GM12878 (cell line): ENCODE data around the gene ENDOV. TPM values are rescaled to one million over a fixed set of nuclear protein-coding genes. Genes with fewer than 3 reads are reported as not detected.

Experiments used
- GABPA ChIP-seq: IDR thresholded peaks from 2 replicates; pipeline ENCODE4 v1.6.1; 2014; ENCODE audit warnings: antibody characterized with exemption, low read depth, mild to moderate bottlenecking, inconsistent platforms
- NKRF ChIP-seq: fragments of 450-650 bp; conservative IDR thresholded peaks from 2 replicates; pipeline ENCODE4 v1.6.1; 2017; ENCODE audit warnings: mild to moderate bottlenecking, moderate library complexity
- POU2F2 ChIP-seq: IDR thresholded peaks from 3 replicates; pipeline ENCODE4 v1.6.1; 2011; ENCODE audit warnings: low read depth, mild to moderate bottlenecking, low read length, borderline replicate concordance
- RAD51 ChIP-seq: fragments of 450-650 bp; IDR thresholded peaks from 2 replicates; pipeline ENCODE4 v1.6.1; 2016; ENCODE audit warnings: moderate library complexity, mild to moderate bottlenecking, inconsistent platforms
- RBBP5 ChIP-seq: fragments of 200-600 bp; sonication (generic); conservative IDR thresholded peaks from 2 replicates; pipeline ENCODE4 v1.6.1; 2016
- SMAD1 ChIP-seq: fragments of 450-650 bp; IDR thresholded peaks from 2 replicates; pipeline ENCODE4 v1.6.1; 2018; ENCODE audit warnings: mild to moderate bottlenecking, low read depth; ENCODE audit not compliant: partially characterized antibody
- SP1 ChIP-seq: IDR thresholded peaks from one replicate; pipeline ENCODE4 v1.6.1; 2011; ENCODE audit warnings: low read depth, low read length
- WRNIP1 ChIP-seq: IDR thresholded peaks from 2 replicates; pipeline ENCODE4 v1.6.1; 2011; ENCODE audit warnings: low read depth, low read length, improper control_type of control experiment, borderline replicate concordance
- ZBTB33 ChIP-seq: fragments of 450-650 bp; IDR thresholded peaks from 2 replicates; pipeline ENCODE4 v1.6.1; 2017; ENCODE audit warnings: mild to moderate bottlenecking
- ZBTB40 ChIP-seq: fragments of 450-650 bp; IDR thresholded peaks from 2 replicates; pipeline ENCODE4 v1.6.1; 2016; ENCODE audit warnings: mild to moderate bottlenecking, moderate library complexity, borderline replicate concordance
- ZSCAN29 ChIP-seq: fragments of 450-650 bp; IDR thresholded peaks from 2 replicates; pipeline ENCODE4 v1.6.1; 2017; ENCODE audit warnings: mild to moderate bottlenecking, moderate library complexity
- polyA plus RNA-seq, 11 experiments: library from polyadenylated mRNA; depleted of rRNA in 4 of 11; unstranded in 6 of 11; stranded (reverse) in 5 of 11; fragments of >200 nt; fragmentation: Nextera tagmentation in 4 of 11; fragmentation: Illumina TruSeq in 1 of 11; extraction: Ambion mirVana in 4 of 11; extraction: Trizol in 1 of 11; gene quantifications; 1 replicate in 1 of 11; 2 replicates in 10 of 11; pipeline versions ENCODE4 v1.2.1 to v1.2.3, GENCODE V29; 2011 to 2016; ENCODE audit warnings: inconsistent platforms in 2 of 11, missing spikeins in 2 of 11, low read depth in 1 of 11
- total RNA-seq, 4 experiments: library from RNA; depleted of rRNA in 3 of 4; stranded (reverse); fragments of >200 nt in 3 of 4; fragmentation: Illumina TruSeq in 1 of 4; extraction: Trizol in 1 of 4; gene quantifications; 2 replicates each; pipeline versions ENCODE4 v1.2.1 to v1.2.3, GENCODE V29; 2013 to 2021
- TF ChIP-seq, protein P1 (sequence below): fragments of 450-650 bp; IDR thresholded peaks from 2 replicates; pipeline ENCODE4 v1.6.1; 2017; ENCODE audit warnings: mild to moderate bottlenecking, moderate library complexity

The ENDOV gene
- total and polyA plus RNA-seq, 10 of the 15 experiments (the other 5 are each of a cell fraction or from before 2014, with no cell fraction given) = 0.63 to 11.9 (median 8.1) TPM

- TF ChIP-seq ZBTB33 (no peak), ZBTB40 (no peak), WRNIP1 (no peak), SMAD1 (no peak), RAD51 (no peak), ZSCAN29 (no peak), SP1 (no peak), RBBP5 (no peak), POU2F2 (no peak), GABPA (no peak), NKRF (no peak)
- TF ChIP-seq, protein P1, sequence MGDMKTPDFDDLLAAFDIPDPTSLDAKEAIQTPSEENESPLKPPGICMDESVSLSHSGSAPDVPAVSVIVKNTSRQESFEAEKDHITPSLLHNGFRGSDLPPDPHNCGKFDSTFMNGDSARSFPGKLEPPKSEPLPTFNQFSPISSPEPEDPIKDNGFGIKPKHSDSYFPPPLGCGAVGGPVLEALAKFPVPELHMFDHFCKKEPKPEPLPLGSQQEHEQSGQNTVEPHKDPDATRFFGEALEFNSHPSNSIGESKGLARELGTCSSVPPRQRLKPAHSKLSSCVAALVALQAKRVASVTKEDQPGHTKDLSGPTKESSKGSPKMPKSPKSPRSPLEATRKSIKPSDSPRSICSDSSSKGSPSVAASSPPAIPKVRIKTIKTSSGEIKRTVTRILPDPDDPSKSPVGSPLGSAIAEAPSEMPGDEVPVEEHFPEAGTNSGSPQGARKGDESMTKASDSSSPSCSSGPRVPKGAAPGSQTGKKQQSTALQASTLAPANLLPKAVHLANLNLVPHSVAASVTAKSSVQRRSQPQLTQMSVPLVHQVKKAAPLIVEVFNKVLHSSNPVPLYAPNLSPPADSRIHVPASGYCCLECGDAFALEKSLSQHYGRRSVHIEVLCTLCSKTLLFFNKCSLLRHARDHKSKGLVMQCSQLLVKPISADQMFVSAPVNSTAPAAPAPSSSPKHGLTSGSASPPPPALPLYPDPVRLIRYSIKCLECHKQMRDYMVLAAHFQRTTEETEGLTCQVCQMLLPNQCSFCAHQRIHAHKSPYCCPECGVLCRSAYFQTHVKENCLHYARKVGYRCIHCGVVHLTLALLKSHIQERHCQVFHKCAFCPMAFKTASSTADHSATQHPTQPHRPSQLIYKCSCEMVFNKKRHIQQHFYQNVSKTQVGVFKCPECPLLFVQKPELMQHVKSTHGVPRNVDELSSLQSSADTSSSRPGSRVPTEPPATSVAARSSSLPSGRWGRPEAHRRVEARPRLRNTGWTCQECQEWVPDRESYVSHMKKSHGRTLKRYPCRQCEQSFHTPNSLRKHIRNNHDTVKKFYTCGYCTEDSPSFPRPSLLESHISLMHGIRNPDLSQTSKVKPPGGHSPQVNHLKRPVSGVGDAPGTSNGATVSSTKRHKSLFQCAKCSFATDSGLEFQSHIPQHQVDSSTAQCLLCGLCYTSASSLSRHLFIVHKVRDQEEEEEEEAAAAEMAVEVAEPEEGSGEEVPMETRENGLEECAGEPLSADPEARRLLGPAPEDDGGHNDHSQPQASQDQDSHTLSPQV = no peak
Observed at GRCh38 chr17:80428363-80428762, 13.4 kb downstream of the ENDOV start (continued).
